Epidermal melanocyte (primary cell): ENCODE measurements around the gene ZFTA.
"Not testable (repeated sequence)": the region's sequence is repeated elsewhere in the genome, so short reads cannot be mapped to it uniquely, and the experiment has no call there.

Experiments used
- DNase-seq: peaks from one replicate; pipeline ENCODE4 v3.0.0; 2011; ENCODE audit warnings: low spot score; ENCODE audit not compliant: insufficient read length

The ZFTA gene

DNA sequence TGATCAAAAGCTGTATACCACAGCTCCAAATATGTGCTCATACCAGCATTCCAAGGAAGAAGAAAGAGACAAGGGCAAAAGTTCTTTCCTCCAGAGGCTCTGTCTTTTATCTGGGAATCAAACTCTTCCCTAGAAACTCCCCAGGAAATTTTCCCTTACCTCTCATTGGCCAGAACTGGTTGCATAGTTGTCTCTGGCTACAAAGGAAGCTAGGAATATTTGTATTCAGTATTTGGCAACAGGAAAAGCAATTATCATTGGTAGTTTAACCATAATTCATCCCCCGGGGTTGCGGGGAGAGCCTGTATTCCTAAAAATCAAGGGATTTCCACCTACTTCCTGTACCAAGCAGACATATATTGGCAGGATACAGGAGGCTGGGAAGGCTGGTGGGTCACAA, 10.5 kb upstream of the ZFTA start:
- DNase-seq: no peak

DNA sequence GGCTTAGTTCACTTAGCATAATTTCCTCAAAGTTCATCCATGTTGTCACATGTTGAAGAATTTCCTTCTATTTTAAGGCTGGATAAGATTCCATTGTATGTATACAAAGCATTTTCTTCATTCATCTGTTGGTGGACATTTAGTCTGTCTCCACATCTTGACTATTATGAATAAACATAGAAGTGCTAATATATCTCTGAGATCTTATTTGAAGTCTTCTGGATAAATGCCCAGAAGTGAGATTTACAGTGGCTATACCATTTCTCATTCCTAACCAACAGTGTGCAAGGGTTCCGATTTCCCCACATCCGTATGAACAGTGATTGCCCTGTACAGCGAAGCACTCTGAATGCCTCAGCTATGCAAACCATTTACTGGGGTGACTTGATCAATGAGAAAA, 6.6 kb upstream of the ZFTA start:
- no peak for DNase-seq

DNA sequence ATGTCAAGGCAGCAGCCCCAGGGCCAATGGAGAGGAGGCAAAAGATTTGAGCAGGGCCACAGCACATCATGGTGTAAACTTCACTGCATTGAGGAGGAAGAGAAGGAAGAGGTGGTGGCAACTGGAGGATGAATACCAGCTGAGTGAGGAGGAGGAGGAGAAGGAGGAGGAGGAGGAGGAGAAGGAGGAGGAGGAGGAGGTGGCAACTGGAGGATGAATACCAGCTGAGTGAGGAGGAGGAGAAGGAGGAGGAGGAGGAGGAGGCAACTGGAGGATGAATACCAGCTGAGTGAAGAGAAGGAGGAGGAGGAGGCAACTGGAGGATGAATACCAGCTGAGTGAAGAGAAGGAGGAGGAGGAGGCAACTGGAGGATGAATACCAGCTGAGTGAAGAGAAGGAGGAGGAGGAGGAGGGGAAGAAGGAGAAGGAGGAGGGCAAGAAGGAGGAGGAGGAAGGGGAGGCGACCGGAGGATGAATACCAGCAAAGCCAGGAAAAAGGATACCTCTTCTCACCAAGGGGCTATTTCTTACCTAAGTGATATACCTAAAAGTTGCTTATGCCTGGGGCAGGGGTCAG, 3.3 kb upstream of the ZFTA start:
- not testable (repeated sequence) for DNase-seq

DNA sequence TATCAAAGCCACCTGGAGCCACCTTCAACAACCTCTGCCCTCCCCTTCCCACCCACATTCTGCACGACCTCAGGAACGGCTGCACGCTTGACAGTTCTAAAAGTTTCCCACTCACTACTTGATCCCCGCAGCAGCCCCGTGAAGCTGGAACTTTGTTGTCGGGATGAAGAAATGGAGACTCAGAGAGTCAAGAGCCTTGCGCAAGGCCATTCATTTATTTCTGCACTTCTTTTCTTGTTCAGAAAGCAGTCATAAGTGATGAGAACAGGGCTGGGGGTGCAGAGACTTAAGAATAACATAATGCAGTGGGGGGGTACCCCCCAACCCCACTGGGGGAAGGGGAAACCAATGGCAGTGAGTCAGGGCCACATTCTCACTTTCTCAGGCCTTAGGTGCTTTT, 2.2 kb upstream of the ZFTA start:
- DNase-seq: no peak

DNA sequence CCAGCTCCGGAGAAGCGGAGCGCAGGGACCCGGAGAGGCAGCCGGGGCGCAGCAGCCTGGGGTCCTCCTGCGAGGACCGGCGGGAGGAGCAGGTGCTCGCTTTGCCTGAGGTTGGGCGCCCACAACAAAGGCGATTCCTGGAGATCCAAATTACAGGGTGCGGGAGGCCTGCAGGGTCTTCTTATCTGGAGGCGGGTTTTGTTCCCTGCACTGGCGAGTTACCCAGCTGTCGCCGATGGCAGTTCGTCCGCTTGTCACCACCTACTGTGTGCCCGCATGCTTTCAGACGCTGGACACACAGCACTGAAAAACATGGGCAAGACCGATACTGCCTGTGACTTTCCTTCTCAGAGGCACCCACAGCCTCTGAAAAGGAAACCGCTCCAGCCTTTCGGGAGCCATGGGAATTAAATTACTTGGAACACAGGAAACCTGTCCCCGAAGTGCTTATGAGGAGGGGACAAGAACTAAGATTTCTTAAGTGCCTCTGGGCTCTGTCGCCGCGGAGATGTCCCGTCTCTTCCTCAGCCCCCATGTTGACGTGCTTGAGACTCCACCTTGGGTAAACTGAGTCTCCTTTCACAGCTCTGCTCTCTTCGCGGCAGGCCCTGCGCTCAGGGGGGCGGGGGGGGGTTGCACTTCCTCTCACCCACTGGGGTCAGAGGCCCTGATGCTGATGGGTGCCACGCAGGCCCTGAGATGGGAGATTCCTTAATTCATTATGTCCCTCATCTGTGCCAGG, 1.3 kb upstream of the ZFTA start:
- no peak for DNase-seq

DNA sequence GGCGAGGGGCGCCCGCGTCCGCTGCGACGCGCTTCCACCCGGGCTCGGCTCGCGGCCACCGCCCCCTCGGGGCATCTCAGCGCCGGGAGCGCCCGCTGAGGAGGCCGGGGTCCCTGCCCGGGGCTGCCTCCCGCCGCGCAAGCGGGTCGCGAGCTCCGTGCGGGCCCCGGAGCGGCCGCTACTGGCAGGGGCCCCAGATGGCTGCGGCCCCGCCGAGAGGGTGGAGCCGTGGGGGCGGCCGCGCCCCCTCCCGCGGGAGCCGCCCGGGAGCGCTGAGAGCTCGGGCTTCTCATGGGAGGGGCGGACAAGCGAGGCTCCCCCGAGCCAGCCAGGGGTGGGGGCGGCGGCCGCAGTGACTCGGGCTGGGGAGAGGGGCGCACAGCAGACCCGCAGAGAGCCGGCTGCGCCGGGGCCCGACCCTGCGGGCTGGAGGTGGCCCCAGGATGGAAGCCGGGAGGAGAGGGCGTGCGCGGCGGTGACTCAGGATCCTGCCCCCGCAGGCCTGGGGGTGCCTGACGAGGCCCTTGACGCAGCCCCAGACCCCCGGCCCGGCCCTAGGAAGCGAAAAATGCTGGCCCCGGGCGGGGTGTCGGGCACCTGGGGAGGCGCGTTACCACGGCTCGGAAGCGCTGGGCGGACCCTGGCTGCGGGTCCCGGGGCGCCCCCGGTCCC, 603 bp upstream of the ZFTA start:
- DNase-seq: no peak

DNA sequence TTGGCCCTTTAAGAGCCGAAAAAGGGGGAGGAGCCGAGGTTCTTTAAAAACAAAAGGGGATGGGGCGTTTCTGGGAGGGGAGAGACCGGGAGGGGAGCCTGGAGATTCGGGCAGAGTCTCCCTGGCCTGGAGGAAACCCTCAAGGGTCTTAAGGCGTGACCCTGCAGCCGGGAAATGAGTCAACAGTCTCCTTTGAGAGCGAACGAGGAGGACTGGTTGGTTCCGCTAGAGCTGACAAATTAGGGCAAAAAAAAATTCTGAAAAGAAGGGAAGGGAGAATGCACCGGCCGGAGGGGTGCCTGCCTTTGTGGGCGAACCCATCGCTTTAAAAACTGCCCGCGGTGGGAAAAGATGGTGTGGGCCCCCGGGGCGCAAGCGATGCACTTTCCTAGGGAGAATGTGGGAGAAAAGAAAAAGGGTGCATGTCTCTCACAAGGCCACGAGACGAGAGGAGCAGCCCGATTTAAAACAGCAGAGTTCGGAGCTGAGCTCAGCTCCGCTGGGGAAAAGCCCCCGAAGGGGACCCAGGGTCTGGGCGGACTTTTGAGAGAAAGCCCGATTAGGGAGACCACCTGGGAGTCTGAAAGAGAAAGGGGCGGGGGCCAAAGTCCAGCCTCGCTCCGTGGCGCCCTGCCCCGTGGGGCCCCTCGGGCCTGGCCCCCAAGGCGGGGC, 874 bp downstream of the ZFTA start:
- DNase-seq: peak; percentile 94

DNA sequence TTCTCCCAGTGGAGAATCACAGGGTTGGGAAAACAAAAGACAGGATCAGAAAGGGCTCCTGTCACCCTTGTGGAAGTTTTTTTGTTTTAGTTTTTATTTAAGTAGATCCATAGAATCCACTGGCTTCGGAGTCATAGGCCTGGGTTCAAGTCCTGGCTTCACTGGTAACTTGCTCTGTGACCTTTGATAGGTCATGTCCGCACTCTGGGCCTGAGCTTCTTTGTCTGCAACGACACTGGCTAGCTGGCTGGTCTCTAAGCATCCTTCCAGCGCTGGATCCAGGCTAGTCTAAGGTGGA, 1.4 kb downstream of the ZFTA start:
- no peak for DNase-seq

DNA sequence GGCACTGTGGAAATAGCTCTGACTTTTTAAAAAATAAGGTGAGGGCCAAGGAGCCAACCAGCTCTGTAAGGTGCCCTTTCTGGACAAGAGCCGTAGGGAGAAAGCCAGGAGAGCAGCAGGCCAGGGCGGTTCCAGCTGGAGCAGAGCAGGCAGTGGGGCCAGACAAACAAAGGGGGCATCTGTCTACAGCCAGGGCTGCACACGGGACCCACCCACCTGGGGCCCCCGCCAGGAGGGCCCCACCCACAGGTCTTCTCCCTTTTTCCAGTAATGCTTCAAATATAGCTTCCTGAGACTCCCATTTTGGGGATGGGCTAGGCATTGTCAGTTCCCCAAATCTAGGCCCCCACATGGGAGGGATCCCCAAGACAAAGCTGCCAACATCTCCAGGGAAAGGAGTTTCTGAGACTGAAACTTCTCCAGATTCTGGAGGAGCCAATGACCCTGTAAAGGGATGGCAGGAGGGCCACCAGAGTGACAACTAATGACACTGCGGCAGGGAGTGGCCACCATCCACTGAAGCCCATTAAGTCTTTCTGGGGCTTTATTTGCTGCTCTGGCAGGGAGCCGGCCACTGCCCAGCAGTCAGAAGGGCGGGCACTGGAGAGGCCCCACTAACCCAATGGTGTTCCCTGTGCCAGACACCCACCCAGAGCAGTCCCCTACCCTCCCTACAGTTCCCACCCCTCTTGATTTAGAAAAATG, 1.9 kb downstream of the ZFTA start:
- DNase-seq: no peak

DNA sequence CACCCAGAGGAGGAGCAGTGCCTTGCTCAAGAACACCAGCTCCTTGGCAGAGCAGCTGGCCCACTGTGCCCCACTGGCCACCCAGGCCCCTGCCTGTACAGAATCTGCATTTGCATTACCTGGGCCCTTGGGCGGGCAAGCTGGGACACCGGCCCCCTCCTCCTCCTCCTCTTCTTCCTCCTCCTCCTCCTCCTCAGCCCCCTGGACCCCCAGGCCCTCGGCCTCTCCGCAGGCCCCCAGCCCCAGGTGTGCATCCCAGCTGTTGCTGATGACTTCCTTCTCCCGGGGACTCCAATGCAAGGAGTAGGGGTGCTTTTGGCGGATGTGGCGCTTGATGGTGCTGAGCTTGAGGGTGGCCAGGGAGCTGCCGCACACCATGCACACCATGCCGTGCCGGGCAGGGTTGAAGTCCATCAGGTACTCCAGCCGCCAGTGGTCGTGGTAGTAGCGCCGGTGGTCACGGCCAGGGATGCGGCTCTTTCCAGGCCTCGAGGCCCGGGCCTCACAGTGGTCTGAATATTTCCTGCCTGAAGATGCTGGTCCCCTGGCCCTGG, 2.8 kb downstream of the ZFTA start:
- DNase-seq: no peak

DNA sequence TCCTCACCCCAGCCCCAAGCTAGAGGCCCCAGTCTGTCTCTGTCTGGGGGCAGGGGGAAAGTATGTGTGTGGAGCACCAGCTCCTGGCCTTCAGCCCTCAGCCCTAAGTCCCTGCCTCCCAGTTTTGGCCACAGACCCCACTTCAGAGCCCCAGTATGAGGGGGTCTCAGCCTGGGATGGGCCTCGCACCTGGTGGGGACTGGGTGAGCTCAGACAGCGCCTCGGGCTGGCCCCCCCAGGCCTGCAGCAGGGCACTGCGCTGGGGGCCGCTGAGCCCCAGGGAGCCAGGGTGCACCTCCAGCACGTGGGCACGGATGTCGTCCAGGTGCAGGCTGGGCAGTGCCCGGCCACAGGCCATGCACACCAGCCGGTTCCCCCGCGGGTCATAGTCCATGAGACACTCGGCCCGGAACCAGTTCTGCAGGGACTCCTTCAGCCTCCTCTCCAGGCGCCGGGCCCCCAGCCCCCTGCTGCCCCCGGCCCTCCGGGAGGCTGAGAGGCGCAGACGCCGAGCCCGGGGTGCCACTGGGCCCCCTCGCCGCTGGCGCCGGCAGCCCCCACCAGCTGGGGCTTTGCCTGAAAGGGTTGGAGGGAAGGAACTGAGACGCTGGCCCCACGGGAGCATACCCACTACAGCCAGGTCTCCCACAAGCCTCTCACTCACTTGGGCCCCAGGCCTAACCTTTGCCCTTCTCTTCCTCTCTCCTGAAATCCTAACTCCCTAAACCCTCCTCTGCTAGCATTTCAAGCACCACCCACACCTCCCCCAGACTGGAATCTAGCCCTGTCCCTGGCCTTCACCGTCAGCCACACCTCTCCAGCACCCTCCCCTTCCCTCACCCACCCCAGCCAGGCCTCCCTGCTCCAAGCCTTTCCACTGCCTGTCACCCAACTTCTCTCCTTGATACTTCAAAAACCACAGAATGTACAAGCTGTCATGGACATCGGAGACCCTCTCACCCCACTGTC, 3.6 kb downstream of the ZFTA start:
- DNase-seq: no peak

DNA sequence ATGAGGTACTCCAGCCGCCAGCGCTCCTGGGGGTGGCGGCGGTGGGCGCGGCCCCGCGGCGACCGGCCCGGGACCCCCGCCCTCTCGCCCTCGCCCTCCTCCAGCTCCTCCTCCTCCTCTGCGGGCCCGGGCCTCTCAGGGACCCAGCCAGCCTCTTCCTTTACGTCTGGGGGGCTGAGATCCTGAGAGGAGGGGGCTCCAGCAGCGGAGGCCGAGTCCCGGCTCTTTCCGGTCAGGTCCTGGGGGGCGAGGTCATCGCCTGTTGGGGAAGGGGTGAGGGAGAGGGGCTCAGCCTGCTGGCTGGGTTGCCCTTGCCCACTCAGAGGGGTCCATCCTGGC, 4.3 kb downstream of the ZFTA start:
- DNase-seq: no peak

DNA sequence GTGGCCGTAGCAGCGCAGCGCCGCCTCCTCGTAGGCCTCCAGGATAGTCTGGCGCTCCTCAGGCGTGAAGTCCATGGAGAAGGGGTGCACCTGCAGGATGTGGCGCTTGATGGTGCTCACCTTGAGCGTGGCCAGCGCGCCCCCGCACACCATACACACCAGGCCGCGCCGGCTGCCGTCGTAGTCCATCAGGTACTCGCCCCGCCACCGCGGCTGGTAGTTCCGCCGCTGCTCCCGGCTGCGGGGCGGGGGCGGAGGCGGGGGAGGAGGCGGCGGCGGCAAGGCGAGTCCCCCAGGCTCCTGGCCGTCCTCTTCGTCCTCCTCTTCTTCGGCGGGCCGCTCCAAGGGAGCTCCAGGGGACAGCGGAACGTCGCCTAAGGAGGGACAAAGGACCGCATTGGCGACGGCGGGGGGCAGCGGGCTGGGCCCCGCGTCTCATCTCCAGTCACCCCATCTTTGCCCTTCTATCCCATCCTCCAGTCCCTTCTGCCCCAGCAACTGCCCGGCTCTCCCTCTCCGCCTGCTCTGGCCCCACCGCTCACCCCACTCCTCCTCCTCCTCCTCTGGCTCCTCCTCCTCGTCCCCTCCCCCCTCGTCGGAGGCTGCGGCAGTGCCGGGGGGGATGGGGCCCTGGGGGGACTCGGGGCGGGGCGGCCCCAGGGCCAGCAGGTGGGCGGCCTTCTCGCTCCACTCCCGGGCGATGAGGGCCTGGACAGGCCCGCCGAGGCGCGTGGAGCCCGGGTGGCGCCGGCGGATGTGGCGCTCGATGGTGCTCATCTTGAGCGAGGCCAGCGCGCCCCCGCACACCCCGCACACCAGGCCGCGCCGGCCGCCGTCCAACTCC, 4.9 kb downstream of the ZFTA start:
- DNase-seq: no peak

DNA sequence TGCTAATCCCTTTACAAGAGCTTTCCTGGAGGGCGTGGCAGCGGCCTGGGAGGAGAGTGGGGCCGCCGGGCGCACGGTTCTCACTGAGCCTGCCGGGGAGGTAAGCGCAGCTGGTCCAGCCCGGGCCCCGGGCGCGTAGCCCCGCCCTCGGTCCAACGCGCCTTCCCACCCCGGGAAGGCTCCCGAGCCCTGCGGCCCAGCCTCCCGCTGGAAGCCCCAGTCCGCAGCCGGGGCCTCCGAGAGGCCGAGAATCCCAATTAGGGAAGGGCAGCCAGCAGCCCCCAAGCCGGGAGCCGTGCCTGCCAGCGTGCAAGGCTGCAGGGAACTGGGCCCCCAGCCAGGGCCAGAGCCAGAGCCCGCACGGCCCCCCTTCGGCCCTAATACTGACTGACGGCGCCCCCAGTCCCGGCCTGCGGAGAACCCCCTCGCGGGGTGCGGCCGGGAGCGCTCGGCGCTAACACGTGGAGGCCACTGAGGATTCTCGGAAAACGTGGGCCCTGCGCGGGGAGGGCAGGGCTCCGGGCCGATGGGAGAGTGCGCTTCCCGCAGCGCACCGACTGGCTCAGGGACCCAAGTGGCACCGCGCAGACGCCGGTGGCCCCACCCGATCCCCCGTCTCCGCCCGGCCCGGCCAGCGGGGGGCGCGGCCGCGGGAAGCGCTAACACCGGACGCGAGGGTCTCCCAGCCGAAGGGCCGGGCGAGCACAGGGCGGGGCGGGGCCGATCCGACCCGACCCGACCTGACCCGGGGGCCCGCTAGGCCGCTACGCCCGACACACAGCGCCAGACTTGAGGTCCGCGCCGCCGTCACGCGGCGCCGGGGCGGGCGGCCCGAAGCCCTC, 5.7 kb downstream of the ZFTA start:
- DNase-seq: no peak

DNA sequence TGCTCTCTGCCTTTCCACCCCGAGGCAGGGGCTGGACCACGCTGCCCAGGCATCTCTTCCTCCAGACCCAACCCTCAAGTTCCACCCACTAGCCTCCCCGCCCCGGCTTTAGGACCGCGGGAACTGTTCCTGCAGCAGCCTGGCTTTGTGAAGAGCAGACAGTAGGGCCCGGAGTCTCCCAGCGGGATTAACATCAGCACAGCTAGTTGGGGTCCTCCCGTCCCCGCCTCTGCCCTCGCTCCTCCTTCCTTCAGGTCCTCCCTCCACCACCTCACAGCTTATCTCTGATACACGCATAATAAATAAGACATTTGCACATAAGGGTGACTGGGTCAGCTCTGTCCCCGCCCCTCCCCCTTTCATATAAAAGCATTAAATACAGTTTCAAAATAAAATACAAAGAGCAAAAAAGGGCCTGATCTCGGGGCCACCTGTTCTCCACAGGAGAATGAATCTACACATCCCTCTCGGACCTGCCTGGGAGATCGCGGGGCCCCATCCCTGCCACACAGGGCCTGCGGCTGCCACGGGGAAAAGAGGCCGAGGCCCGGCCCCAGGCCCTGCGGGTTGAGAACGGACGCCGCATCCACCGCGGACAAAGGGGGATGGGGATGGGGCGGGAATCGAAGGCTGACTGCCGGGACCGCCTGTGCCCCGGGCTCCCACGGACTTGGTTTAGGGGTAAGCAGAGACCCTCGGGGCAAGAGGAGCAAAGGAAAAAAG, 6.5 kb downstream of the ZFTA start:
- no peak for DNase-seq

DNA sequence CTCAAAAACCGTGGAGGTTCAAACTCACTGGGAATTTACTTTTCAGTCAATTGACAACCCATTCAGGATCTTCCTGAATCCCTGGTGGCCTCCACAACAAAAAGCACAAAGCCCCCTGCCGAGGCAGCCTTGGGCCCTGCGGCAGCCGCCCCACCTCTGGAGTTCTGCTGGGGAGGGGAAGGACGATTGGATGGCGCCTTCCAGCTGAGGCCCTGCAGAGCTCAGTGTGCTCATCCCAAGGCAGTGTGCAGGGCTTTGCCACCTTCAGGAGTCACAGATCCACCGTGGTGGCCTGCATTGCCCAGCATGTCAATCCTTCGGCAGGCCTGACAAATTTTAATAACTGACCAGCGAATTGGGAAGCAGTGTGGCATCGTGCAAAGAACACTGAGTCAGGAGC, 7.4 kb downstream of the ZFTA start:
- DNase-seq: no peak

DNA sequence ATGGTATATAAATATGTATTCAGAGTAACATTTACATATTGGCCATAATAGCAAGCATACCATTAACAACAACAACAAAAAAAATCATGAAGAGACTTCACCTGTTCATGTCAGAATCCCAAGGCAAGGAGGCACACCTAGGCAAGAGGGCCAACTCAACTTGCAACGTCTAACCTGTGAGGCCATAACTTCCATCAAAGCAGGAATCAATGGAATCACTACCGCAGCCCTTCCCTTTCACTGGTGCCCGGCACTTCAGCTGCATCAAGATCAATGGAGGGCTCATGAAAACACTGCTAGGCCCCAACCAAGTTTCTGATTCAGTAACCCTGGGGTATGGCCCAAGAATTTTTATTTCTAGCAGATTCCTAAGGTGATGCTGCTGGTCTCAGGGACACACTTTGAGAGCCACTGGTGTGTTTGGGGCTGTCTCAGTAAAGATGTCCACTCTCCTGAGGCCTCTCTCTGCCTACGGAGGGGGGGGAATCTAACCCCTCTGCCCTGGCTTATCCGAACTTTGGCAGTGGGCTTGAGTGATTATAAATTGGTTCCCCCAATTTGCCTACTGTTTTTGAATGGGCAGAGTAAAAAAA, 8.0 kb downstream of the ZFTA start:
- no peak for DNase-seq
